Karpas-422 (cell line): ENCODE measurements around the gene EXOC1. TPM values are rescaled to one million over a fixed set of nuclear protein-coding genes. Genes with fewer than 3 reads are reported as not detected.

Experiments
- DNase-seq: peaks from one replicate; pipeline ENCODE4 v3.0.0-alpha.2; 2015
- H2AFZ ChIP-seq: fragments of 200-600 bp; sonication (generic); 2 replicates; pipeline ENCODE4 v1.6.1; 2014; ENCODE audit warnings: antibody characterized with exemption, low read length, mixed read lengths
- H3K27ac ChIP-seq: fragments of 200-600 bp; sonication (generic); 2 replicates; pipeline ENCODE4 v1.5.1; 2014; ENCODE audit warnings: mild to moderate bottlenecking, low read length, moderate library complexity
- H3K27me3 ChIP-seq: fragments of 200-600 bp; sonication (generic); 2 replicates; pipeline ENCODE4 v1.6.1; 2014; ENCODE audit warnings: low read length, mixed read lengths
- H3K36me3 ChIP-seq: fragments of 200-600 bp; sonication (generic); 2 replicates; pipeline ENCODE4 v1.6.1; 2014; ENCODE audit warnings: low read length, mixed read lengths; ENCODE audit not compliant: insufficient read depth
- H3K4me1 ChIP-seq: fragments of 200-600 bp; sonication (generic); 2 replicates; pipeline ENCODE4 v1.6.1; 2014; ENCODE audit warnings: mild to moderate bottlenecking, low read length, mixed read lengths
- H3K4me2 ChIP-seq: fragments of 200-600 bp; sonication (generic); 2 replicates; pipeline ENCODE4 v1.6.1; 2014; ENCODE audit warnings: low read length, low read depth, mild to moderate bottlenecking; ENCODE audit not compliant: poor library complexity, severe bottlenecking
- H3K4me3 ChIP-seq: fragments of 200-600 bp; sonication (generic); 2 replicates; pipeline ENCODE4 v1.5.1; 2014; ENCODE audit warnings: mild to moderate bottlenecking, antibody characterized with exemption, low read length, mixed read lengths
- H3K79me2 ChIP-seq: fragments of 200-600 bp; sonication (generic); 2 replicates; pipeline ENCODE4 v1.6.1; 2014; ENCODE audit warnings: mild to moderate bottlenecking, low read length, mixed read lengths
- H3K9ac ChIP-seq: fragments of 200-600 bp; sonication (generic); 2 replicates; pipeline ENCODE4 v1.6.0; 2014; ENCODE audit warnings: low read length
- H3K9me2 ChIP-seq: fragments of 200-600 bp; sonication (generic), shearing (Covaris generic); replicated peaks from 2 replicates; pipeline ENCODE4 v1.6.0; 2014; ENCODE audit warnings: mild to moderate bottlenecking, low read length, moderate library complexity; ENCODE audit not compliant: insufficient read depth
- H3K9me3 ChIP-seq: fragments of 300-700, 200-600 bp; sonication (generic); 2 replicates; pipeline ENCODE4 v1.6.1; 2014; ENCODE audit warnings: low read length, mixed read lengths
- H4K20me1 ChIP-seq: fragments of 200-600 bp; sonication (generic); 2 replicates; pipeline ENCODE4 v1.6.1; 2014; ENCODE audit warnings: mild to moderate bottlenecking, antibody characterized with exemption, low read length, low read depth; ENCODE audit not compliant: insufficient read depth
- total RNA-seq: library from RNA; depleted of rRNA; stranded (reverse); fragments of >200 nt; shearing (Covaris generic); gene quantifications from 2 replicates; pipeline ENCODE4 v1.2.3, GENCODE V29; 2014; ENCODE audit warnings: low replicate concordance

EXOC1 gene
- total RNA-seq, 1 experiment from 2014 or later: 40.2 TPM

- Histone ChIP-seq H3K27ac (no peak overlapping the region), H3K9me2 (no peaks in the 10 kb centered on the region), H2AFZ (no peak overlapping the region)
Observed at GRCh38 chr4:55859711-55860110, 6.3 kb downstream of the EXOC1 start.

DNA sequence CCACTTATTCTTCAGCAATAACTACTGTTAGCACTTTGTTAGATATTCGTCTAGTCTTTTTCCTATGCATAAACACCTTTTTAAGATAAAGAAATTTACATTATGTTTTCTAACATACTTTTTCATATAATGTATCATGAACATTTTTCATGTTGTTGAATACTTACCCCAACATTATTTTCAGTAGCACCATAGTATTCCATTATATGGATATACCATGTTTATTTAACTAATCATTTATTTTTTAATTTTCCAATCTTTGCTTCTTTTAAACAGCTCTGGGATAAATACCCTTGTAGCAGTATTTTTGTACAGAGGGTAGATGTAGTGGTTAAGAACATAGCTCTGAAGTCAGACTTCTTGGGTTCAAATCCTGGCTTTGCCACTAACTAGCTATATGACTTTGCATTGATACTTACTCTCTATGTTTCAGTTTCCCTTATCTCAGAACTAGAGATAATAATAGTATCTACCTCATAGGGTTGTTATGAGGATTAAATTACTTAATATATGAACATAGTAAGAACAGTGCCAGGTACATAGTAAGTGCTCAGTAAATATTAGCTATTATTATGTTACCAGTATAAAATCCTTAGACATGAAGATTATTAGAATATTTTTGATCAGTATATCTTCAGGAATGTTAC is 11.3 kb downstream of the EXOC1 start:
- Histone ChIP-seq H3K9ac (no peak overlapping the region), H3K36me3 (peaks cover 37% of the 10 kb centered on the region; the same call in 1 of the 2 replicates), H3K27me3 (no peaks in the 10 kb centered on the region)

More at GRCh38 chr4:55859711-55860110, 6.3 kb downstream of the EXOC1 start:
- Histone ChIP-seq H3K36me3 (peaks cover 41% of the 10 kb centered on the region), H3K9me3 (no peaks in the 10 kb centered on the region), H3K4me1 (peaks cover 14% of the 10 kb centered on the region), H3K4me2 (no peak overlapping the region), H3K27me3 (no peaks in the 10 kb centered on the region), H3K4me3 (no peak overlapping the region), H4K20me1 (no peaks in the 10 kb centered on the region), H3K79me2 (peaks cover 77% of the 10 kb centered on the region), H3K9ac (no peak overlapping the region)
- DNase-seq: no peak

GRCh38 chr4:55865228-55865806 is 11.9 kb downstream of the EXOC1 start:
- no peak for DNase-seq
- no peaks in the 10 kb centered on the region for H3K9me2 ChIP-seq
- no peaks in the 10 kb centered on the region for H4K20me1 ChIP-seq
- H3K79me2 ChIP-seq: peaks cover 32% of the 10 kb centered on the region
- H3K4me1 ChIP-seq: peaks cover 4% of the 10 kb centered on the region; the same call in 1 of the 2 replicates
- no peak overlapping the region for H3K27ac ChIP-seq
- H3K36me3 ChIP-seq: peaks cover 40% of the 10 kb centered on the region; the same call in 1 of the 2 replicates
- H3K9me3 ChIP-seq: no peaks in the 10 kb centered on the region
- H2AFZ ChIP-seq: no peak overlapping the region
- no peak overlapping the region for H3K9ac ChIP-seq
- H3K27me3 ChIP-seq: no peaks in the 10 kb centered on the region
- no peak overlapping the region for H3K4me3 ChIP-seq
- no peak overlapping the region for H3K4me2 ChIP-seq

More for the DNA sequence above, 11.3 kb downstream of the EXOC1 start:
- Histone ChIP-seq H3K9me3 (no peaks in the 10 kb centered on the region), H3K9me2 (no peaks in the 10 kb centered on the region), H3K4me3 (no peak overlapping the region), H3K4me1 (peaks cover 4% of the 10 kb centered on the region; the same call in 1 of the 2 replicates), H2AFZ (no peak overlapping the region), H3K27ac (no peak overlapping the region), H3K4me2 (no peak overlapping the region), H4K20me1 (no peaks in the 10 kb centered on the region), H3K79me2 (peaks cover 37% of the 10 kb centered on the region)
- no peak for DNase-seq

GRCh38 chr4:55866290-55866907 is 13.0 kb downstream of the EXOC1 start:
- H3K4me3 ChIP-seq: no peak overlapping the region
- H3K36me3 ChIP-seq: peaks cover 43% of the 10 kb centered on the region
- peak overlapping the region; percentile 13 for H3K4me2 ChIP-seq
- H4K20me1 ChIP-seq: no peaks in the 10 kb centered on the region
- no peaks in the 10 kb centered on the region for H3K9me2 ChIP-seq
- H3K9me3 ChIP-seq: no peaks in the 10 kb centered on the region
- no peaks in the 10 kb centered on the region for H3K27me3 ChIP-seq
- no peak for DNase-seq
- H2AFZ ChIP-seq: no peak overlapping the region
- H3K27ac ChIP-seq: no peak overlapping the region; the same call in 1 of the 2 replicates
- H3K4me1 ChIP-seq: peaks cover 4% of the 10 kb centered on the region; the same call in 1 of the 2 replicates
- H3K9ac ChIP-seq: no peak overlapping the region
- peaks cover 23% of the 10 kb centered on the region for H3K79me2 ChIP-seq

GRCh38 chr4:55866973-55867574 is 13.6 kb downstream of the EXOC1 start:
- H3K9me2 ChIP-seq: no peaks in the 10 kb centered on the region
- H3K36me3 ChIP-seq: peaks cover 43% of the 10 kb centered on the region
- no peak overlapping the region for H3K4me3 ChIP-seq
- H3K9ac ChIP-seq: no peak overlapping the region
- H3K27me3 ChIP-seq: no peaks in the 10 kb centered on the region
- H4K20me1 ChIP-seq: no peaks in the 10 kb centered on the region
- H2AFZ ChIP-seq: no peak overlapping the region
- H3K79me2 ChIP-seq: peaks cover 22% of the 10 kb centered on the region
- no peak overlapping the region for H3K4me2 ChIP-seq
- peak; percentile 83 for DNase-seq
- no peak overlapping the region for H3K27ac ChIP-seq
- no peaks in the 10 kb centered on the region for H3K9me3 ChIP-seq
- H3K4me1 ChIP-seq: peaks cover 4% of the 10 kb centered on the region; the same call in 1 of the 2 replicates

DNA sequence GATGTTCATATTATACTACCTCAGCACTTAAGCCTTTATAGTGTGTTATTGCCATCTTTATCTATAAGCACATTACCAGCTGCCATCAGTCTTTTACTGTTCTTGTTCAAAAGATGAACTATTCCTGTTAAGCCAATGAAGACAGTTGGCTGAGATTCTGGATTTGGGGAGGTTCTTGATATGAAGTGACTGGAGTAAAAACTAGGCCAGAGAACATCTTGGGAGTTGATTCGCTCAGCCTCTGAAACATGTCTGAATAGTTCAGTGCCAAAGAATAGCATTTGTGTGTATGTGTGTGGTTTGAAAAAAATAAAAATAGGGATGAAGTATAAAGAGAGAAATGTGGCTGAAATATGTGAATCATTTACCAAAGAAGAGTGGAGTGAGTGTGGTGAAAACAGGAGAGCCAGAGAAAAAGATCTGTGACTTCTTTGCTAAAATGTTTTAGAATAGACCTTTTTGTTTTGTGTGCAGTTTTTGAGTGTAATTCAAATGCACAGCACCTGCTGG is 15.2 kb downstream of the EXOC1 start:
- Histone ChIP-seq H3K79me2 (peaks cover 10% of the 10 kb centered on the region), H4K20me1 (no peaks in the 10 kb centered on the region)

GRCh38 chr4:55871299-55871800 is 17.9 kb downstream of the EXOC1 start:
- H3K9me3 ChIP-seq: no peaks in the 10 kb centered on the region
- peaks cover 53% of the 10 kb centered on the region for H3K36me3 ChIP-seq
- H3K27me3 ChIP-seq: no peaks in the 10 kb centered on the region

More for the DNA sequence above, 15.2 kb downstream of the EXOC1 start:
- Histone ChIP-seq H3K4me1 (peaks cover 4% of the 10 kb centered on the region; the same call in 1 of the 2 replicates), H3K9me2 (no peaks in the 10 kb centered on the region), H2AFZ (no peak overlapping the region), H3K27me3 (no peaks in the 10 kb centered on the region), H3K4me3 (no peak overlapping the region), H3K4me2 (no peak overlapping the region), H3K36me3 (peaks cover 46% of the 10 kb centered on the region), H3K9me3 (no peaks in the 10 kb centered on the region), H3K27ac (no peak overlapping the region), H3K9ac (no peak overlapping the region)
- no peak for DNase-seq

More at GRCh38 chr4:55871299-55871800, 17.9 kb downstream of the EXOC1 start:
- DNase-seq: no peak
- no peaks in the 10 kb centered on the region for H4K20me1 ChIP-seq
- H3K27ac ChIP-seq: no peak overlapping the region
- no peaks in the 10 kb centered on the region for H3K9me2 ChIP-seq
- H3K4me3 ChIP-seq: no peak overlapping the region
- H3K4me1 ChIP-seq: peaks cover 3% of the 10 kb centered on the region; the same call in 1 of the 2 replicates
- H2AFZ ChIP-seq: no peak overlapping the region
- H3K9ac ChIP-seq: no peak overlapping the region
- H3K4me2 ChIP-seq: no peak overlapping the region
- H3K79me2 ChIP-seq: peaks cover 13% of the 10 kb centered on the region
